Pancreas (tissue), 10 donors: ENCODE measurements around the gene CCNF. TPM values are rescaled to one million over a fixed set of nuclear protein-coding genes. Genes with fewer than 3 reads are reported as not detected.
"Not testable (repeated sequence)": the region's sequence is repeated elsewhere in the genome, so short reads cannot be mapped to it uniquely, and the experiment has no call there.

ENCODE experiments used
- ATAC-seq, 4 donors: fragments of 200-7000 bp; cut with Tn5 transposase; one replicate each; pipeline versions ENCODE4 v1.8.0 to v1.9.1; 2020; ENCODE audit warnings: mild to moderate bottlenecking in 4 of 4, moderate library complexity in 4 of 4
- DNase-seq, 6 donors: peaks; one replicate each; pipeline ENCODE4 v3.0.0-alpha.2; 2020
- FAIRE-seq: peaks from 2 replicates; lab custom pipeline; 2012; peaks lifted over from hg19 to GRCh38; lab: Jason Lieb, UNC
- H3K27ac ChIP-seq, 4 donors: fragments of 200-600 bp; sonication (generic); 1 replicate in 3 of 4; 2 replicates in 1 of 4; pipeline versions ENCODE4 v1.5.0 to v1.8.0; 2020
- H3K27me3 ChIP-seq, 4 donors: fragments of 200-600 bp; one replicate each; pipeline ENCODE4 v1.8.0; 2021
- H3K36me3 ChIP-seq, 3 donors: fragments of 200-600 bp; sonication (generic) in 1 of 3; one replicate each; pipeline versions ENCODE4 v1.5.0 to v1.8.0; 2020 to 2021
- H3K4me1 ChIP-seq, 3 donors: fragments of 200-600 bp; one replicate each; pipeline ENCODE4 v1.8.0; 2021
- H3K4me3 ChIP-seq, 4 donors: fragments of 200-600 bp; sonication (generic) in 2 of 4; one replicate each; pipeline versions ENCODE4 v1.5.0 to v1.8.0; 2020 to 2021
- H3K9me3 ChIP-seq, 4 donors: fragments of 200-600 bp; one replicate each; pipeline ENCODE4 v1.8.0; 2021
- CTCF ChIP-seq, 4 donors: fragments of 200-600 bp; sonication (generic) in 3 of 4; IDR thresholded peaks; one replicate each; pipeline versions ENCODE4 v1.5.0 to v1.8.0; 2021; ENCODE audit warnings: antibody characterized with exemption in 4 of 4
- WGBS, 2 donors: extraction: QIAGEN DNeasy Blood & Tissue Kit; methylation state at CpG; one replicate each; pipeline ENCODE4 v1.1.7; 2013; 5-methylcytosine and 5-hydroxymethylcytosine counted together
- intact Hi-C, 3 donors: fragments of 100-400 bp; cut with DNase I; formaldehyde crosslinking; loops; one replicate each; pipeline versions ENCODE4 v1.11.1 to v1.14.2; 2022
- polyA plus RNA-seq, 2 donors: library from polyadenylated mRNA; stranded (reverse); fragments of 200-250 nt; gene quantifications; one replicate each; pipeline ENCODE4 v1.2.3, GENCODE V29; 2013
- total RNA-seq, 6 donors: library from RNA; stranded (reverse); fragmentation: NEBNext Ultra II Directional in 4 of 6; extraction: Animal tissue kit (Norgen Biotek cat#: 25700) in 4 of 6; gene quantifications; one replicate each; pipeline versions ENCODE4 v1.2.1 to v1.2.4, GENCODE V29; 2021 to 2023
- donor health status: healthy with polysubstance abuse.
- donor health status: DM: no; HTN: no; CAD: no; lungs with moderate emphysema.
- donor health status: DM: no; HTN: no; CAD: no.
- donor health status: control.
- donor health status: control.
- donor health status: Bipolar disorder and iron deficiency.
- donor health status: DM: yes; HTN: yes; CAD: no.
- donor health status: DM: no; HTN: no; CAD: no.
- donor health status: DM: no; HTN: no; CAD: no.
- donor health status: DM: yes; HTN: yes; CAD: no.

The CCNF gene, protein sequence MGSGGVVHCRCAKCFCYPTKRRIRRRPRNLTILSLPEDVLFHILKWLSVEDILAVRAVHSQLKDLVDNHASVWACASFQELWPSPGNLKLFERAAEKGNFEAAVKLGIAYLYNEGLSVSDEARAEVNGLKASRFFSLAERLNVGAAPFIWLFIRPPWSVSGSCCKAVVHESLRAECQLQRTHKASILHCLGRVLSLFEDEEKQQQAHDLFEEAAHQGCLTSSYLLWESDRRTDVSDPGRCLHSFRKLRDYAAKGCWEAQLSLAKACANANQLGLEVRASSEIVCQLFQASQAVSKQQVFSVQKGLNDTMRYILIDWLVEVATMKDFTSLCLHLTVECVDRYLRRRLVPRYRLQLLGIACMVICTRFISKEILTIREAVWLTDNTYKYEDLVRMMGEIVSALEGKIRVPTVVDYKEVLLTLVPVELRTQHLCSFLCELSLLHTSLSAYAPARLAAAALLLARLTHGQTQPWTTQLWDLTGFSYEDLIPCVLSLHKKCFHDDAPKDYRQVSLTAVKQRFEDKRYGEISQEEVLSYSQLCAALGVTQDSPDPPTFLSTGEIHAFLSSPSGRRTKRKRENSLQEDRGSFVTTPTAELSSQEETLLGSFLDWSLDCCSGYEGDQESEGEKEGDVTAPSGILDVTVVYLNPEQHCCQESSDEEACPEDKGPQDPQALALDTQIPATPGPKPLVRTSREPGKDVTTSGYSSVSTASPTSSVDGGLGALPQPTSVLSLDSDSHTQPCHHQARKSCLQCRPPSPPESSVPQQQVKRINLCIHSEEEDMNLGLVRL
- total RNA-seq (1 to 10 TPM in 4 of 6 donors, under 1 TPM in 2; 0.69 to 2.6 (median 1.3) TPM), polyA plus RNA-seq (under 1 TPM; 0.77 to 0.91 TPM)

DNA sequence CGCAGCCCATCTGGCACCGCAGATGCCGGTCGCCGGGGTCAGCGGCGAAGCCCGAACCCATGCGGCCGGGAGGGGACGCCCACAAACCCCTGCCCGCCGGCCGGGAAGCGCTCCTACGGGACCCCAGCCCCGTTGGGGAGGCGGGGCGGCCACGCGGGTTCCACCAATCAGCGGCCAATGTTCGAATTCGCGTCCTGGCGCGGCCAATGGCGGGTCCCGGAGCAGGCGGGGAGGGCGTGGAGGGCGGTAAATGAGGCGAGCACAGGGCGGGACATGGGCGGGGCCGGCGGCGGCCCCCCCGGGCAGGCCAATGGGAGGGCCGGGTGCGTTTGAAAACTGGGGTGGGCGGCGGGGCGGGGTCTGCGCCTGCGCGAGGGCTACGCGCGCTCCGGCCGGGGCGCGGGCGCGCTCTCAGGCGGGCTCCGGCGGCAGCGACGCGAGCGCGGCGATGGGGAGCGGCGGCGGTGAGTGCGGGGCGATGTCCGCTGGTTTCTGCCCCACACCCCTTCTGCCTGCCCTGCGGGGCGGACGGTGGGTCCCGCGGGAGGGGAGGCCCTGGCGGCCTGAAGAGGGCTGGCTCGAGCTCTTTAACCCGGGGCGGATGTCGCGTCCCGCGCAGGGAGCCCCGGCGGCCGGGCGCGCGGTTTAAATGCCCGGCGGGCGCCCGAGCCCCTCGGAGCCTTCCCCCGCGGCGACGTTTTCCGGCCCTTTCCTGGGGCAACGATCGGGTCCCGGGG is at the start of gene CCNF:
CCNF (plus strand) TSS at position 414 of the 737 bp plus-strand sequence; CDS start at position 449, 35 bp downstream.
- DNase-seq (peak; percentile 97 to 99 (median 98)), ATAC-seq (peak; percentile 95 to 98 (median 96)), FAIRE-seq (no peak)
- no peak for TF ChIP-seq CTCF (IDR thresholded peaks at IDR 0.05)
- peak within 1 kb of the TSS; percentile 83 to 94 (median 90) for H3K4me3 ChIP-seq
- H3K9me3 ChIP-seq = no peaks in the 10 kb centered on the region
- intact Hi-C loops = loop anchor here in 2 of 3 donors (10.0 kb wide), 1 partner anchor 84 kb away; the partner anchor contains the start of gene ABCA3 (in 2 of the 2)
- no peaks in the 10 kb centered on the region for H3K36me3 ChIP-seq
- 1% methylated on average over 95 to 103 of the region's 103 CpGs for WGBS, 2 donors
- peaks cover 0 to 6% (median 6%) of the 10 kb centered on the region in 3 donors for H3K4me1 ChIP-seq
- H3K27me3 ChIP-seq = no peaks in the 10 kb centered on the region
- peak within 1 kb of the TSS in 3 of 4 donors; percentile 46 to 76 (median 73) for H3K27ac ChIP-seq

- FAIRE-seq (no peak), ATAC-seq (no peak), DNase-seq (no peak)
- no peaks in the 10 kb centered on the region for H3K27me3 ChIP-seq
- TF ChIP-seq CTCF (IDR thresholded peaks at IDR 0.05) = no peak
- H3K4me1 ChIP-seq = peaks cover 0 to 10% (median 6%) of the 10 kb centered on the region in 3 donors
- H3K36me3 ChIP-seq = no peaks in the 10 kb centered on the region
- H3K4me3 ChIP-seq = no peak overlapping the region
- H3K27ac ChIP-seq = no peak overlapping the region
- no peaks in the 10 kb centered on the region for H3K9me3 ChIP-seq
- intact Hi-C loops = no loop called here
- WGBS, 2 donors = 94 to 98% methylated on average over 1 of the region's 1 CpG
Observed at GRCh38 chr16:2383501-2383900, 45.7 kb upstream of the CCNF start.

GRCh38 chr16:2384426-2384825 is 44.8 kb upstream of the CCNF start:
- Histone ChIP-seq H3K27ac (no peak overlapping the region), H3K36me3 (no peaks in the 10 kb centered on the region), H3K27me3 (no peaks in the 10 kb centered on the region), H3K9me3 (no peaks in the 10 kb centered on the region), H3K4me1 (peaks cover 0 to 10% (median 6%) of the 10 kb centered on the region in 3 donors), H3K4me3 (no peak overlapping the region)
- ATAC-seq = no peak
- no peak for DNase-seq
- 32 to 33% methylated on average over 2 of the region's 2 CpGs for WGBS, 2 donors
- intact Hi-C loops = no loop called here
- TF ChIP-seq CTCF (IDR thresholded peaks at IDR 0.05) = no peak
- FAIRE-seq = no peak

- no peak overlapping the region for H3K27ac ChIP-seq
- no peak overlapping the region for H3K4me3 ChIP-seq
- H3K36me3 ChIP-seq = no peaks in the 10 kb centered on the region
- intact Hi-C loops = no loop called here
- peaks cover 0 to 10% (median 6%) of the 10 kb centered on the region in 3 donors for H3K4me1 ChIP-seq
- H3K9me3 ChIP-seq = no peaks in the 10 kb centered on the region
- DNase-seq (no peak), FAIRE-seq (no peak), ATAC-seq (no peak)
- WGBS, 2 donors = 74 to 78% methylated on average over 3 of the region's 3 CpGs
- no peaks in the 10 kb centered on the region for H3K27me3 ChIP-seq
- TF ChIP-seq CTCF (IDR thresholded peaks at IDR 0.05) = no peak
Observed at GRCh38 chr16:2385190-2385836, 43.9 kb upstream of the CCNF start.

GRCh38 chr16:2385982-2386381 is 43.3 kb upstream of the CCNF start:
- FAIRE-seq, ATAC-seq: not testable (repeated sequence)

More at GRCh38 chr16:2385982-2386381, 43.3 kb upstream of the CCNF start:
- H3K36me3 ChIP-seq, H3K9me3 ChIP-seq, intact Hi-C loops, DNase-seq, H3K27ac ChIP-seq, H3K4me3 ChIP-seq, H3K27me3 ChIP-seq: not testable (repeated sequence)
- WGBS, 2 donors = 86 to 88% methylated on average over 19 of the region's 19 CpGs
- peaks cover 0 to 10% (median 6%) of the 10 kb centered on the region in 3 donors for H3K4me1 ChIP-seq
